ENCODE measurements around the gene SEC24C.
"Not testable (repeated sequence)": the region's sequence is repeated elsewhere in the genome, so short reads cannot be mapped to it uniquely, and the experiment has no call there.

SEC24C gene, protein sequence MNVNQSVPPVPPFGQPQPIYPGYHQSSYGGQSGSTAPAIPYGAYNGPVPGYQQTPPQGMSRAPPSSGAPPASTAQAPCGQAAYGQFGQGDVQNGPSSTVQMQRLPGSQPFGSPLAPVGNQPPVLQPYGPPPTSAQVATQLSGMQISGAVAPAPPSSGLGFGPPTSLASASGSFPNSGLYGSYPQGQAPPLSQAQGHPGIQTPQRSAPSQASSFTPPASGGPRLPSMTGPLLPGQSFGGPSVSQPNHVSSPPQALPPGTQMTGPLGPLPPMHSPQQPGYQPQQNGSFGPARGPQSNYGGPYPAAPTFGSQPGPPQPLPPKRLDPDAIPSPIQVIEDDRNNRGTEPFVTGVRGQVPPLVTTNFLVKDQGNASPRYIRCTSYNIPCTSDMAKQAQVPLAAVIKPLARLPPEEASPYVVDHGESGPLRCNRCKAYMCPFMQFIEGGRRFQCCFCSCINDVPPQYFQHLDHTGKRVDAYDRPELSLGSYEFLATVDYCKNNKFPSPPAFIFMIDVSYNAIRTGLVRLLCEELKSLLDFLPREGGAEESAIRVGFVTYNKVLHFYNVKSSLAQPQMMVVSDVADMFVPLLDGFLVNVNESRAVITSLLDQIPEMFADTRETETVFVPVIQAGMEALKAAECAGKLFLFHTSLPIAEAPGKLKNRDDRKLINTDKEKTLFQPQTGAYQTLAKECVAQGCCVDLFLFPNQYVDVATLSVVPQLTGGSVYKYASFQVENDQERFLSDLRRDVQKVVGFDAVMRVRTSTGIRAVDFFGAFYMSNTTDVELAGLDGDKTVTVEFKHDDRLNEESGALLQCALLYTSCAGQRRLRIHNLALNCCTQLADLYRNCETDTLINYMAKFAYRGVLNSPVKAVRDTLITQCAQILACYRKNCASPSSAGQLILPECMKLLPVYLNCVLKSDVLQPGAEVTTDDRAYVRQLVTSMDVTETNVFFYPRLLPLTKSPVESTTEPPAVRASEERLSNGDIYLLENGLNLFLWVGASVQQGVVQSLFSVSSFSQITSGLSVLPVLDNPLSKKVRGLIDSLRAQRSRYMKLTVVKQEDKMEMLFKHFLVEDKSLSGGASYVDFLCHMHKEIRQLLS

DNA sequence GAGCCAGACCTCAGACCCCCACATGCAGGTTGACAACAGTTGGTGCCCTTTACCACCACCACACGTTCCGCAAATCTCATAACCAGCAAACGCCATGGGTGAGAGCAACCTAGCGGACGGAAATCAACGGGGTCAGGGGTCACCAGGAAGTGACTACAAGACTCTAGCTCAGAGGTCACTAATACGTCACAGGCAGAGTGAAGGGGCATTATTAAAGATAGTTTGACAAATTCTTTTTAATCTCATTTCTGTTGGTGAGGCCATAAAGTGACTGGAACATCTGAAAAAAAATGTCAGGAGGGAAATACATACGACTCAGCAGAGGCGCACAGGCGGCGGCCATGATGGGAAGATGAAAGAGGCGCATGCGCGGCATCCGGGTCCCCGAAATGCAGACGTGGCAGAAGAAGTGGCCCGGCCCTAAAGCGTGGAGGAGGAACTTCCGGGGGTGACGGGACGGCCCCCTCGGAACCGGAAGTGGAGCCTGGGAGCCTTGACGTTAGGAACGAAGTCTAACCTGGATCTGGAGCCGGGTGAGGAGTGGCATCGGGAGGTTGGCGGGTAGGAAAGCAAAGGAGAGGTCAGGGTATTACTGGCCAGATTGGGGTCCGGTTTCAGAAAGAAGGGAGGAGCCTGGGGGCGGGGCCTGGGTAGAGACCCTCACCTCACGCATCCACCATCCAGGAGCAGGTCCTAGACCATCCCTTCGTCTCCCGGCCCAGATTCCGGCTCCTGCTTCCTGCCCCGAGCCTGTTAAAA is at the start of gene SEC24C:
Gene SEC24C, plus strand, starts transcription at position 468 of the 759 bp plus-strand sequence. CDS start 2,461 bp downstream, outside the sequence.
- peak; percentile 93 for DNase-seq

- not testable (repeated sequence) for DNase-seq
Observed at GRCh38 chr10:73695302-73695701, 48.9 kb upstream of the SEC24C start.

- not testable (repeated sequence) for DNase-seq
Observed at GRCh38 chr10:73697675-73698159, 46.5 kb upstream of the SEC24C start, which contains the start of gene AGAP5. Gene AGAP5 (minus strand): TSS chr10:73698109. CDS start chr10:73697755, 354 bp downstream.

DNA sequence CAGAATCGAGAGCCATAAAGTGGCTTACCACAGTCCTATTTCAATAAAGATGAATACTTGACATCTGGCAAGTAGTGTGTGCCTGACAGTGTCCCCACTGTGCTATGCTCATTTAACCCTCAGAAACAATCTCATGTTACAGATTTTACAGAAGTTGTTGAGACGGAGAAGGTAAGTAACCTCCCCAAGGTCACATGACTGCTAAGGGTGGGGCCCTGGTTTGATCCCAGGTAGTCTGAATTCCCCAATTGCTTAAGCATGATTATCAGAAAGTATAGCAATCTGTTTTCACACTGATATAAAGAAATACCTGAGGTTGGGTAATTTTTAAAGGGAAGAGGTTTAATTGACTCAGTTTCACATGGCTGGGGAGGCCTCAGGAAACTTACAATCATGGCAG is 45.4 kb upstream of the SEC24C start:
- DNase-seq: not testable (repeated sequence)

DNA sequence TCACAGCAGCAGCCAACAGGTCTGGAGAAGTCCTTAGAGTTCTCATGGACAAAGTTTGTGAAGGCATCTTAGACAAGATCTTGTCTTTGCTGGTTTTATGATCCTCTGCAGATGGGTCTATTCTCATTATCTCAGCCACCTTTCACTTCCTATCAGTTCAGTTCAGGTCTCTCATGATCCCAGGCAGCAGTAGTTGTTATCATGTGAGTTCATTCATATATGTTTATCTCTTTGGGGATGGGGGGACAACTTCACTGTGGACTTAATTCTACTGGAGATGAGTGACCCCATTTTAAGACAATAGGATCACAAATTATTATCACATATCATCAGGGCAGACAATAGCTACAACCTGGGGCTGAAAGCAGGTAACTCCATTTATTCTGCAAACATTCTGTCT is 40.2 kb upstream of the SEC24C start:
- DNase-seq: not testable (repeated sequence)

DNA sequence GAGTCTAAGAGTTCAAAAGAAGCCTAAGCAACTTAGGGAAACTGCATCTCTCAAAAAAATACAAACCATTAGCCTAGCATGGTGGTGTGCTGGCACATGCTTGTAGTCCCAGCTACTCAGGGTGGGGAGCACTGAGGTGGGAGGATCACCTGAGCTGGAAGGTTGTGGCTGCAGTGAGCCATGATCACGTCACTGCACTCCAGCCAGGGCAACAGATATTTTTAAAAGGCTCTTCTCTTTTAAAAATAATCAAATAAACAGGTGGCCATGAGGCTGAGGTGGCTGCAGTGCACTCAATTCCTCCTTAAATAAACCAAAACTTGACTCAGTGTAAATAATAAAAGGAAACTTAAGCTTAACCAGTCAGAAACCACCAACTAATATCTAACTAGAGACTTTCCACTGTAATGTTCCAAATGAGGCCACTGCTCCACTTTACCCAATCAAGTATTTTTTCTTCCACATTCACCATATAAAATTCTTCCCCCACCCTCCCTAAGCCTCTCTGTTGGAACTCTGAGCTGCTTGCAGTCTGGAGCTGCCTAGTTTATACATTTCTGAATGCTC is 38.6 kb upstream of the SEC24C start:
- not testable (repeated sequence) for DNase-seq

DNA sequence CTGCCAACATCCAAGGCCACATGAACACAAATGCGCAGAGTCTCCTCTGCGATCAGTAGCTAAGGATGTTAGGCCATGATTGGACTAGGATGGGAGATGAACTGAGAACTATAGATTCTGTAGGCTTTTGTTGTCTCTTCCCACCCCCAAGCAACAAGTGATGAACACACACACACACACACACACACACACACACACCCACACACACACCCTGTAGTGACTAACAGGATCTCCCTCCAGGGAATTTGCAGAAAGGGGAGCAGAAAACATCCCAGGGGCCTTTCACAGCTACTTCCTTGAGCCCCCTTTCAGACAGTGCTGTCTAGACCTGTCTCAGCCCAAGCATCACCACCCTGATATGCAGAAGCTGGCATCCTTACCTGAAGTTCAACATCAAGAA is 37.7 kb upstream of the SEC24C start:
- not testable (repeated sequence) for DNase-seq

- not testable (repeated sequence) for DNase-seq
Observed at GRCh38 chr10:73707628-73708027, 36.5 kb upstream of the SEC24C start.

- DNase-seq: not testable (repeated sequence)
Observed at GRCh38 chr10:73708122-73708521, 36.0 kb upstream of the SEC24C start.

DNA sequence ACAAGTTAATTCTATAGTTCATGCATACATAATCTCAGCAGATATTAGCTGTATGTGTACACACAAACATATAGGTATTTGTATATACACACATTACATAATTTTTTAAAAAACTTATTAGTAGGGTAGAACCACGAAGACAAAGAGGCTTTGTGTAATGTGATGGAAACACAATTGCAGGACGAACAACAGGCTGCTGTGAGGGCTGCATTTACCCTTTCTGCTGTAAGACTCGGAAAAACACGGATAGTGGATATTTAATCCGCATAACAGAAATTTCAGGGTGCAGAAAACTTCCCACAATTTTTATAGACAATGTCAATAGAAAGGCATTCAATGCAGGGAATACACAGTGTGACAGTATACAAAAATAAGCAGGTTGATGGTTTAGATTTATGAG is 32.5 kb upstream of the SEC24C start:
- DNase-seq: not testable (repeated sequence)

GRCh38 chr10:73713912-73714311 is 30.3 kb upstream of the SEC24C start:
- not testable (repeated sequence) for DNase-seq

DNA sequence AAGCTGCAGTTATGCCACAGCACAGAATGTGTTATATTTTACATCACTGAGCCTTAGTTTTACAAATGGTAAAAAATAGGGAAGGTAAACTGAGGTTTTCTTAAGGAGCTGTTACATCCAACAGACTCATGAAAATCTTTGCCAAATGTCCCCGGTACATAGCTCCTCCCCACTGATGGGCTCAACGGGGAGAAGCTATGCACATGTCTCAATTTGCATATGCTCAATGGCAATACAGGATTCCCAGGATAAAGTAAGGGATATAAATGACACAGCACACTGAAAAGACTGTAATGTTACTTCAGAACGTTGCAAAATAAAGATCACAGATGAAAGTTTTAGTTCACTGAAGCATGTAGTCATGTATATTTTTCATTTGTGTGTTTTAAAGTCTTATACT is 29.7 kb upstream of the SEC24C start:
- not testable (repeated sequence) for DNase-seq

DNA sequence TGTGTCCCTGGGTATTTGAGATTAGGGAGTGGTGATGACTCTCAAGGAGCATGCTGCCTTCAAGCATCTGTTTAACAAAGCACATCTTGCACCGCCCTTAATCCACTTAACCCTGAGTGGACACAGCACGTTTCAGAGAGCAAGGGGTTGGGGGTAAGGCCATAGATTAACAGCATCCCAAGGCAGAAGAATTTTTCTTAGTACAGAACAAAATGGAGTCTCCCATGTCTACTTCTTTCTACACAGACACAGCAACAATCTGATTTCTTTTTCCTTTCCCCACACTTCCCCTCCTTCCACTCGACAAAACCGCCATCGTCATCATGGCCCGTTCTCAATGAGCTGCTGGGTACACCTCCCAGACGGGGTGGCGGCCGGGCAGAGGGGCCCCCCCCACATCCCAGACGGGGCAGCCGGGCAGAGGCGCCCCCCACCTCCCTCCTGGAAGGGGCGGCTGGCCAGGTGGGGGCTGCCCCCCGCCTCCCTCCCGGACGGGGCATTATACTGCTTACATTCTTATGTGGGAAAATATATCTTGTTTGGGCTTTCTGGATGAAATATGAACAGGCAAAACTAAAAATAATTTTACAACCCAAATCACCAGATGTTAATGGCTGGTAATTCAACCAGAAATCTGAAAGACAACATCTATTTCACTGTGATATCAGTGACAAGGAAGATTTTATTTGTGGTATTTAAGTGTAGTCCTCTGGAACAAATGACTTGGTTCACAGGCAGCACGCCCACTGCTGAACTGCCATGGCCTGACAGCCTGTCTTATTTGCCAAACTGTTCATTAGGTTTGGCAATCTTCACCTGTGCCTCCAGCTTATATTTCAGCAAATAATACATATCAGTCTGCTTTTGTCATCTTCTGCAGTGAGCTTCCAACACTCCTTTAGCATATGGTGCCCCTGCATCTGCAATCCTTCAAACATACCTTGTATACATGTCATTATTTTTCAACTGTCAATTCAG is 28.7 kb upstream of the SEC24C start:
- not testable (repeated sequence) for DNase-seq

DNA sequence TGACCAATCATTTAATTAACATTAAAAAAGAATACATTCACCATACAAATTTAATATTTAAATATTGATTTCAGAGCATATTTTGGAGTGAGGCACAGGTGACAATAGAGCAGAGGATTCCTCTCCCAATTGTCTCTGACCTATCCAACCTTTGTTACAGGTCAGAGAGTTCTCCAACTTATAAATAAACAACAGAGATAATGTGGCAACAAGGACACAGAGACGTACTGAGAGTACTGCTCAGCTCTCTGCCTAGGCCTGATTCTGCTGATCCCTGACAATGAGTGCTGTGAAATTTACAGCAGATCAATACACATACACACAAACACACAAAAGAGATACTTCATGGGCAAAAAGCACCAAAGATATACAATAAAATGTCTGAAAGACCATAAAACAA is 27.9 kb upstream of the SEC24C start:
- no peak for DNase-seq

- no peak for DNase-seq
Observed at GRCh38 chr10:73717556-73717955, 26.6 kb upstream of the SEC24C start.

GRCh38 chr10:73720561-73720960 is 23.6 kb upstream of the SEC24C start:
- DNase-seq: not testable (repeated sequence)

DNA sequence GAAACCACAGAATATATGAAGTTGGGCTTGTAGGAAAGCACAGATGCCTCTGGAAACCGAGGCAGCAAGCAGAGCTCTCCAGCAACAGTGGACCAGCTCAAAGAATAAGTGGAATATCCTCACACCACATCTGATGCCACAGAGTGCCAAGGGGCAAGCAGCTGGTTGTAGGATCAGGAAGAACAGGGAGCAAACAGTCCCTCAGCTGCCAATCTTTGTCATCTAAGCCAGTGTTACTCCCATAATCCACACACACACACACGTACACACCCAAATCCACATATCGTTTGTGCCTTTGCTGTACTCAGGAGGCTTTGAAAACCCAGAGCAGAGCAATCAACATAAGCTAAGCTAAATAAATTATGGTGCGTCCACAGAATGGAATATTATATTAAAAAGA is 20.7 kb upstream of the SEC24C start:
- DNase-seq: no peak

DNA sequence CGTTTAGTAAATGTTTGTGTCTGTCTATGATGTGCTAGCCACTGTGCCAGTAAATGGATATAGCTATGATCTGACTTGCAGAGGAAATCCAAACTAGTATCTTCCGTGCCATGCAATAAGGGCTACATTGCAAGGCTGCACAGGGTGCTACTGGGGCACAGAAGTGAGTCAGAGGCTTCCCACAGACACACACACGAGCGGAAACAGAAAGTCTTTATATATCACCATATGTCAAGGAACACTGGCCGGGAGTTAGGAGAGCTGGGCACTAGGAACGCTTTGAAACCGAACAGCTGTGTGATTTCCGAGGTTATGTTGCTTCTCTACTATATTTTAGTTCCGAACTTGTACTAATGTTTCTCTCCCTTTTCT is 14.4 kb upstream of the SEC24C start:
- not testable (repeated sequence) for DNase-seq

- peak; percentile 95 for DNase-seq
Observed at GRCh38 chr10:73730153-73730906, 13.8 kb upstream of the SEC24C start.
